HepG2 (cell line): ENCODE measurements around the gene BCAR3. TPM values are rescaled to one million over a fixed set of nuclear protein-coding genes. Genes with fewer than 3 reads are reported as not detected.

Source experiments
- NFRKB ChIP-seq: fragments of 450-650 bp; IDR thresholded peaks from 2 replicates; pipeline ENCODE4 v1.6.1; 2017
- PREB ChIP-seq: sonication (generic); formaldehyde crosslinking; IDR thresholded peaks from 2 replicates; pipeline ENCODE4 v1.4.0; 2020; ENCODE audit warnings: missing genetic modification reagents
- RELA ChIP-seq: sonication (generic); formaldehyde crosslinking; IDR thresholded peaks from 2 replicates; pipeline ENCODE4 v1.4.0; 2020; ENCODE audit warnings: missing genetic modification reagents
- RFXAP ChIP-seq: sonication (generic); formaldehyde crosslinking; IDR thresholded peaks from 2 replicates; pipeline ENCODE4 v1.4.0; 2020; ENCODE audit warnings: missing genetic modification reagents, borderline replicate concordance
- SIX1 ChIP-seq: sonication (generic); formaldehyde crosslinking; IDR thresholded peaks from 2 replicates; pipeline ENCODE4 v1.4.0; 2020; ENCODE audit warnings: missing genetic modification reagents, borderline replicate concordance
- TP53 ChIP-seq: sonication (generic); formaldehyde crosslinking; conservative IDR thresholded peaks from 2 replicates; pipeline ENCODE4 v1.4.0; 2020; ENCODE audit warnings: missing genetic modification reagents
- TRIM22 ChIP-seq: fragments of 450-650 bp; IDR thresholded peaks from 2 replicates; pipeline ENCODE4 v1.6.1; 2017
- TRIM24 ChIP-seq: sonication (generic); formaldehyde crosslinking; IDR thresholded peaks from 2 replicates; pipeline ENCODE4 v1.8.0; 2022; ENCODE audit warnings: mild to moderate bottlenecking, missing genetic modification reagents
- ZBTB42 ChIP-seq: sonication (generic); formaldehyde crosslinking; IDR thresholded peaks from 2 replicates; pipeline ENCODE4 v1.5.0; 2020; ENCODE audit warnings: mild to moderate bottlenecking, missing genetic modification reagents
- ZC3H13 ChIP-seq: sonication (generic); formaldehyde crosslinking; IDR thresholded peaks from 2 replicates; pipeline ENCODE4 v1.8.1; 2023; ENCODE audit warnings: mild to moderate bottlenecking, missing genetic modification reagents, moderate library complexity
- ZNF142 ChIP-seq: sonication (generic); formaldehyde crosslinking; IDR thresholded peaks from 2 replicates; pipeline ENCODE4 v1.4.0; 2020; ENCODE audit warnings: missing genetic modification reagents
- ZNF407 ChIP-seq: sonication (generic); formaldehyde crosslinking; IDR thresholded peaks from one replicate; pipeline ENCODE4 v1.5.1; 2020; ENCODE audit warnings: mild to moderate bottlenecking, missing genetic modification reagents; ENCODE audit errors: not compliant biosample characterization
- ZNF567 ChIP-seq: sonication (generic); formaldehyde crosslinking; IDR thresholded peaks from 2 replicates; pipeline ENCODE4 v1.8.1; 2023; ENCODE audit warnings: mild to moderate bottlenecking, missing genetic modification reagents, borderline replicate concordance
- ZNF672 ChIP-seq: sonication (generic); formaldehyde crosslinking; IDR thresholded peaks from 2 replicates; pipeline ENCODE4 v1.8.1; 2022; ENCODE audit warnings: missing genetic modification reagents
- polyA plus RNA-seq, 8 experiments: library from polyadenylated mRNA; depleted of rRNA in 3 of 8; stranded (reverse) in 7 of 8; unstranded in 1 of 8; fragments of >200 nt; fragmentation: Illumina TruSeq in 4 of 8; extraction: Trizol in 4 of 8; gene quantifications; 2 replicates each; pipeline versions ENCODE4 v1.2.1 to v1.2.3, GENCODE V29; 2011 to 2016; ENCODE audit warnings: low read depth in 4 of 8, missing spikeins in 1 of 8, mixed read lengths in 1 of 8; ENCODE audit not compliant: insufficient read depth in 1 of 8
- total RNA-seq, 5 experiments: library from RNA; depleted of rRNA; stranded (reverse); fragments of >200 nt; fragmentation: Illumina TruSeq; extraction: Trizol; gene quantifications; 2 replicates each; pipeline ENCODE4 v1.2.3, GENCODE V29; 2016; ENCODE audit warnings: low read depth in 1 of 5

Gene BCAR3
- total and polyA plus RNA-seq, 2 of the 13 experiments (the other 11 are each of a cell fraction or from before 2014, with no cell fraction given): 3.6 to 4.8 TPM

- TF ChIP-seq ZNF672 (CRISPR knock-in tag) (no peak), ZNF567 (no peak), TRIM24 (CRISPR knock-in tag) (no peak), TRIM22 (no peak), PREB (CRISPR knock-in tag) (no peak), ZNF407 (CRISPR knock-in tag) (no peak), SIX1 (CRISPR knock-in tag) (no peak), ZNF142 (no peak), ZC3H13 (CRISPR knock-in tag) (no peak), RELA (CRISPR knock-in tag) (no peak), ZBTB42 (0 out of 2 replicates have a peak, but pooled peaks have one; percentile 54), RFXAP (no peak), TP53 (no peak), NFRKB (no peak)
Measured at GRCh38 chr1:93615582-93616150, 66.0 kb downstream of the BCAR3 start (continued).
